ELR (cell line): ENCODE measurements around the gene CCDC92B.
"Not testable (repeated sequence)": the region's sequence is repeated elsewhere in the genome, so short reads cannot be mapped to it uniquely, and the experiment has no call there.

ENCODE experiments used
- DNase-seq: peaks from one replicate; pipeline ENCODE4 v3.0.0-alpha.2; 2015; ENCODE audit warnings: low read depth

The CCDC92B gene

GRCh38 chr17:2703606-2704005, 45.8 kb downstream of the CCDC92B start:
- DNase-seq, result no peak

GRCh38 chr17:2703181-2703580, 46.3 kb downstream of the CCDC92B start:
- no peak for DNase-seq

- no peak for DNase-seq
These were observed 47.3 kb downstream of the CCDC92B start for GRCh38 chr17:2701996-2702741.

GRCh38 chr17:2701161-2701995, 48.1 kb downstream of the CCDC92B start:
- no peak for DNase-seq

DNA sequence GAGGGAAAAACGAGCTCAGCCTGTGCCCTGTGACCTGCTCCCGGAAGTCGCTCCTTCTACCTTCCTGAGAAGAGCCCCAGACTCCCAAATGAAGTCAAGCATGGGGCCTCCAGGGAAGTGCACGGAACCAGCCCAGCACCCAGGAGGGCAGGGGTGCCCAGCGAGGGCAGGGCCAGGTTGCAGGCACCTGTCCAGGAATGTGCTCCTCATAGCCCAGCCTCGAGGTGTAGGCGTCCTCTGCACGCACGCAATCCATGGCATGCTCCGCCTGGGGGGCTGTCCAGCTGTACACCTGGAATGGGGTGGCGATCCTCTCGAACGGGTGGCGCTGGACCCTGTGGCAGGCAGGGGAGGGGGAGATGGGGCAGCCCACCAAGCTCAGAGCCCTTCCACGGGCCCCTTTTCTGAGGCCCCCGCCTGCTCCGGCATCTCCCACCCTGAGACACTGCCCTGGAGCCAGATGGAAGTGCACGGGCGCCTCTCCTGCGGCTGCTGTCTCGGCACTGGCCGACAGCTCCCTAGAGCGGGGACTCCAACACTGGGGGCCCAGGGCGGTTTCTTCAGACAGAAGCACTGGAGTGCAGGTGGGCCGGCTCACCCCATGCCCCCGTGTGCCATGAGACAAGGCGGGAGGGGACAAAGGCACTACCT, 48.8 kb downstream of the CCDC92B start:
- DNase-seq, result no peak

DNA sequence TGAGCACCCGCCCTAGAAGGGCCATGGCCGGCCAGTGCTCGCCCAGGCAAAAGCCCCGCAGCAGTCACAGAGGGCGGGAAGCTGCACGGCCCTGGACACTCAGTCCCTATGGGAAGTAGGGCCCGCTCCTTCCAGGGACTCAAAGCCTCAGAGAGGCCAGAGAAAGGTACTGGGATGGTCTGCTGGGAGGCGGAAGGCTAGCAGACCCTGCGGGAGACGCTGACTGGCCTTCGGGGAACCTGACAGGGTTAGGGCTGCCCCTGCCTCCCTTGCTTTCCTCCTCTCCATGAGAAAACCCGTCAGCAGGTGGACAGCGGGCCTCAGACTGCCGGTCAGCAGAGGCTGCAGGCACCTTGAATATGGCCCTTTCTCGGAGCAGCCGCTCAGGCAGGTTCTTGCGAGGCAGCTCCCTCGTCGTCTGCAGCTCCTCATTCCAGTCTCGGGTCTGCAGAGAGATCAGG, 49.4 kb downstream of the CCDC92B start:
- no peak for DNase-seq

DNA sequence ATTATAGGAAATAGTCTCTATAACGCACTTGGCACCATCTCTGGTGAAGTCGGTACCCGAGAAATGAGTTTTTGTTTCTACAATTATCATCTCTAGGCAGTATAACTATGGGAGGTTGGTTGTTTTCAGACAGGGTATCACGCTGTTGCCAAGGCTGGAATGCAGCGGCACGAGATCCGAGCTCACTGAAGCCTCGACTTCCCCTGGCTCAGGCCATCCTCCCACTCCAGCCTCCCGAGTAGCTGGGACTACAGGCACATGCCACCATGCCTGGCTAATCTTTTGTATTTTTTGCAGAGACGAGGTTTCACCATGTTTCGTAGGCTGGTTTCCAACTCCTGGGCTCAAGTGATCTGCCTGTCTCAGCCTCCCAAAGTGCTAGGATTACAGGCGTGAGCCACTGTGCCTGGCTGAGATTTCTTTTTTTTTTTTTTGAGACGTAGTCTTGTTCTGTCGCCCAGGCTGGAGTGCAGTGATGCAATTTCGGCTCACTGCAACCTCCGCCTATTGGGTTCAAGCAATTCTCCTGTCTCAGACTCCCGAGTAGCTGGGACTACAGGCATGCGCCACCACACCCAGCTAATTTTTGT, 50.1 kb downstream of the CCDC92B start:
- DNase-seq, result not testable (repeated sequence)

GRCh38 chr17:2697611-2698162, 51.8 kb downstream of the CCDC92B start:
- no peak for DNase-seq

- DNase-seq, result no peak
These were observed 53.3 kb downstream of the CCDC92B start for GRCh38 chr17:2695961-2696760.

DNA sequence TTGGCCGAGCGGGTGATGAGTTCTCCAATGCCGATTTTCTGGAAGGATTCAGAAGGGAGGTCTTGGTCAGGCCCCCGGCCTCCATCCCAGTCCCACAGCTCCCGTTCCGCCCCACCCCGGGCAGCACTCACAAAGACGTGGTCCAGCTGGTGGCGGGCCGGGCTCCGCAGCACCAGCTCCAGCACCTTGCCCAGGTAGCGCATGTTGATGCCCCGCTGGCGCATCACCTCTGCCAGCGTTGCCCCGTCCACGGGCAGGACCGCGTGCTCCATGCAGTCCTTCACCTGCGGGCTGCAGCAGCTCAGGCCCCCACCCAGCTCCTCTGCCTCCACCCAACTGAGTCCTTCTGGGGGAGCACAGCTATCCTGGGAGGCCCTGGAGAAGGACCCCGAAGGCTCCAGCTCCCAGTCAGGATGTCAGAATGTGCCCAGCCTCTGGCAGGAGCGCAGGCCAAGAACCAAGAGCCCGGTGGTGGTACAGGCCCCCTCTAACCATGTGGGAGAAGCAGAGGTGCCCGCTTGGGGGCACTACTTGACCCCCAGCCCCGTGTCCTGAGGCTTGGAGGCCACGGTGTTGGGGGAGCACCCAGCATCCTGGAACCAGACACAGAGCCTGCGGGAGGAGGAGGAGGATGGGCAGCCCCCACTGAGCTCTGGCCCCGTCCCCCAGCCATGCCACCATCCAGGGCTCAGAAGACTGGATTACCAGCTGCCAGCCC, 54.0 kb downstream of the CCDC92B start:
- DNase-seq, result no peak

GRCh38 chr17:2694381-2695242, 54.8 kb downstream of the CCDC92B start:
- no peak for DNase-seq

- no peak for DNase-seq
These were observed 55.7 kb downstream of the CCDC92B start for GRCh38 chr17:2693561-2694380.

- DNase-seq, result no peak
These were observed 56.7 kb downstream of the CCDC92B start for GRCh38 chr17:2692781-2693135.

DNA sequence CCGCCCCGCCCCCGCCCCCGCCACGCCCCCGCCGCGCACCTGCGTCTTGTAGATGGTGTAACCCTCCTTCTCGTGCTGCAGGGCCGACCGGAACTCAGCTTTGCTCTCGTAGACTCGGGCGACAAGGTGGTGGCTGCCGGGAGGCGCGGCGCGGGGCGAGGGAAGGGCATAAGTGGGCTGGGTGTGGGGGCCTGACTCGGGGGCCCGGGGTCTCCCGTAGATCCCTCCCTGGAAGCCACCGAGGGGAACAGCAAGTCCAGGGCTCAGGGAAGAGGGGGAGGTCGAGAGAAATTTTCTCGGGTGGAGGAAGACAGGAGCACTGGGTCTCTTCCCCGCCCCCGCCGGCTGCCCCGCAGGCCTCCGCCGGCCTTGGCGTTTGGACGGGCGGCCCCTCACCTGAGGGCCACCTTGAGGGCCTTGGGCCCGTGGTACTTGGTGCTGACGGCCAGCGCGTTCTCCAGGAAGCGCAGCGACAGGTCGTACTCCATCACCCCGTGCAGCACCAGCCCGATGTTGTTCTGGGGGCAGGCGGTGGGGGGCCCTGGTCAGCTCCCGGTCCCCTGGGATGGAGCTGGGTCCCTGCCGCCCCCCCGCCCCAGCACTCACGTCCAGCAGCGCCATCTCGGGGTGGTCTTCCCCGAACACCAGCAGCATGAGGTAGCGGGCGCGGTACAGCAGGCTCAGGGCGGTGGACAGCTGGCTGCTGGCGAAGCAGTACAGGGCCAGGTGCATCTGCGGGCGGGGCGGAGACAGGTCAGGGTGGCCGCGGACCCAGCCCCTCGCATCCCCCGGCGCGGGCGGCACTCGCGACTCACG, 57.3 kb downstream of the CCDC92B start:
- no peak for DNase-seq

DNA sequence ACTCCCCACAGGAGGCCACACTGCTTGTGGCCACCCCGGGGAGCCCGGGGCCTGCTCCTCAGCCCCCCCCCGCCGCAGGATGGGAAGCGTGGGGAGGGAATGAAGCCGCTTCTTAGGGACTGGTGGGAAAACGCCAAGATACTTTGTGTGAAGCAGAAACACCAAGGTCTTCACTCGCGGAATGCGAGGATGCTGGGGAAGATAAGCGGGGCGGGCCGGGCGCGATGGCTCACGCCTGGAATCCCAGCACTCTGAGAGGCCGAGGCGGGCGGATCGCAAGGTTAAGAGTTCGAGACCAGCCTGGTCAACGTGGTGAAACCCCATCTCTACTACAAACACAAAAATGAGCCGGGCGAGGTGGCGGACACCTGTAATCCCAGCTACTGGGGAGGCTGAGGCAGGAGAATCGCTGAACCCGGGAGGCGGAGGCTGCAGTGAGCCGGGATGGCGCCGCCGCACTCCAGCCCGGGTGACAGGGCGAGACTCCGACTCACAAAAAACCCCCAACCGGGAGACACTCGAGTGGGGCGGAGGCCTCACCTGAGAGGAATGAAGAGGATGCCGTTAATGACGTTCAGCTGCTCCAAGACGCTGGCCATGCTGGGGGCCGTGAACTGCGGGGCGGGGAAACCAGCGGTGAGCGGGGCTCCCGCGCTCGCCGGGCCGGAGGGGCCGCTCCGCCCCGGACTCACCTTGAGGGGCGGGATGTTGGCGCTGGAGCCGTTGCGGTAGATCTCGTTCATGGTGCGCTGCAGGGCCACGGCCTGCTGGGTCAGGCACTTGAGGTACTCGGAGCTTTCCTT, 58.2 kb downstream of the CCDC92B start:
- DNase-seq, result no peak

- no peak for DNase-seq
These were observed 59.0 kb downstream of the CCDC92B start for GRCh38 chr17:2690165-2691068.
